Kidney glomerular epithelial cell (primary cell): ENCODE results near the gene NUDCD3.
"Not testable (repeated sequence)": the region's sequence is repeated elsewhere in the genome, so short reads cannot be mapped to it uniquely, and the experiment has no call there.

Source experiments
- DNase-seq: peaks from one replicate; lab custom pipeline; 2025; lab: John Stamatoyannopoulos, UW

NUDCD3 gene

GRCh38 chr7:44517175-44517574 is 26.7 kb upstream of the NUDCD3 start:
- no peak for DNase-seq

- no peak for DNase-seq
These were observed 25.3 kb upstream of the NUDCD3 start for GRCh38 chr7:44515590-44516268.

- no peak for DNase-seq
These were observed 22.3 kb upstream of the NUDCD3 start for GRCh38 chr7:44512736-44513135.

- DNase-seq: no peak
These were observed 21.5 kb upstream of the NUDCD3 start for GRCh38 chr7:44511863-44512468.

GRCh38 chr7:44511236-44511635 is 20.8 kb upstream of the NUDCD3 start:
- no peak for DNase-seq

- no peak for DNase-seq
These were observed 18.0 kb upstream of the NUDCD3 start for GRCh38 chr7:44508328-44509030.

- DNase-seq: not testable (repeated sequence)
These were observed 16.3 kb upstream of the NUDCD3 start for GRCh38 chr7:44506592-44507288.

GRCh38 chr7:44505595-44505994 is 15.1 kb upstream of the NUDCD3 start:
- DNase-seq: no peak

- no peak for DNase-seq
These were observed 7.9 kb upstream of the NUDCD3 start for GRCh38 chr7:44498230-44498954.

- no peak for DNase-seq
These were observed 6.9 kb upstream of the NUDCD3 start for GRCh38 chr7:44497155-44498027.

GRCh38 chr7:44496385-44496784 is 5.9 kb upstream of the NUDCD3 start:
- no peak for DNase-seq

GRCh38 chr7:44494960-44495359 is 4.5 kb upstream of the NUDCD3 start:
- DNase-seq: no peak

- no peak for DNase-seq
These were observed 771 bp upstream of the NUDCD3 start for GRCh38 chr7:44491229-44491628.

- peak; percentile 27 for DNase-seq
These were observed 505 bp downstream of the NUDCD3 start for GRCh38 chr7:44489955-44490350.

GRCh38 chr7:44488955-44489354 is 1.5 kb downstream of the NUDCD3 start:
- no peak for DNase-seq

- DNase-seq: peak; percentile 31
These were observed 3.8 kb downstream of the NUDCD3 start for GRCh38 chr7:44486693-44487092.

- no peak for DNase-seq
These were observed 4.5 kb downstream of the NUDCD3 start for GRCh38 chr7:44486001-44486400.

- no peak for DNase-seq
These were observed 5.8 kb downstream of the NUDCD3 start for GRCh38 chr7:44484482-44485313.

- DNase-seq: no peak
These were observed 7.7 kb downstream of the NUDCD3 start for GRCh38 chr7:44482502-44483485.
